ENCODE results near the gene PACSIN2.
A peak's percentile ranks its signal among the peaks of the same experiment; 100 is the strongest.
"Not testable (repeated sequence)": the region's sequence is repeated elsewhere in the genome, so short reads cannot be mapped to it uniquely, and the experiment has no call there.

The PACSIN2 gene

GRCh38 chr22:42964994-42965699 lies 49.8 kb downstream of the PACSIN2 start:
- DNase-seq (ENCODE audit: low read depth): no peak

- DNase-seq (ENCODE audit: low read depth): no peak
These were observed 51.7 kb downstream of the PACSIN2 start for GRCh38 chr22:42963231-42963595.

- DNase-seq (ENCODE audit: low read depth): peak; percentile 37
These were observed 52.4 kb downstream of the PACSIN2 start for GRCh38 chr22:42962295-42963230.

DNA sequence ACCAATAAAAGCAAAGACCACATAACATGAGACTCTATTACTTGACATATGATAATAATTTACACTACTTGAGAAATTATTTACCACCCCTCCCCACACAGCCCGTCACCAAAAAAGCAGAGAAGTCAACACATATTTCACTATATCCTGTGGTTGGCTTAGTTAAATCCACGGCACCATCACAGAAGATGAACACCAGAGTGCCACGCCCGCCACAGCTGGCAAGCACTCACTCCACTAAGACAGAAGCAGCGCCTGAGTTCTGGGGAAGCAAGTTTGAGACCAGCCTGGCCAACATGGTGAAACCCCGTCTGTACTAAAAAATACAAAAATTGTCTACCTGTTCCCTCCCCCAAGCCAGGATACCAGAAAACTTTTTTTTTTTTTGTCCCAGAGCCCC lies 53.1 kb downstream of the PACSIN2 start:
- DNase-seq (ENCODE audit: low read depth): no peak

GRCh38 chr22:42961400-42961690 lies 53.6 kb downstream of the PACSIN2 start:
- not testable (repeated sequence) for DNase-seq (ENCODE audit: low read depth)

DNA sequence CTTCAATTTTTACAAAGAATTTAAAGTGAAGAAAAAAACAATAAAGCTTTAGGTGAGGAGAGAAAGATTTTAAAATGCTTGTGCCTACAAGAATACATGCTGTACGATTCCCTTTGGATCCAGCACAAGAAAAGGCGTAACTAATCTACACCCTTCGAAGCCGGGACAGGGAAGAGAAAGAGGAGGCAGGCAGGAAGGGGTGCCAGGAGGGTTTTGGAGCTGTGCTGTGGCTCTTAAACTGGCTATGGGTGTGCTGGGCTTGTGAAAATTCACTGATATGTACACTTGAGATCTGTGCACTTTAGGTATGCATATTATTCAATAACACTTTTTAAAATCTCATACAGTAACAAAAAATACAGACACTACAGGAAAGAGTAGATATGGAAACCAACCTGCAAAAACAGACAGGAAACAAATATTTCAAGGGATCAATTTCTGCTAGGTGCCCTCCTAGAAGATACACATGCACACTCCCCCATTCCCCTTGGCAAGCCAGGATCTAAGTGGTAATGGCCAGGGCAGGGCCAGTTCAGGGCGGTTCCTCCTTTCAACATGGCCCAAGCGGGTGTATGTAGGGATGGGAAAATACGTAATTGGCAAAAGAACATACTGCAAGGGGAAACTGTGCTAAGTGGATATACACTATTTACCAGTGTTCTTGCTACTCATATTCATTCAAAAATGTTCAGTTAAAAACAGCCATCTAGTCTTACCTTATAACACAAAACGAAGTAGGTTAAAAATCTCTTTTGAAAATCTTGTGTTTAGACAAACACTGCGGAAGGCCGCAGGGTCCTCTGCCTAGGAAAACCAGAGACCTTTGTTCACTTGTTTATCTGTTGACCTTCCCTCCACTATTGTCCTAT lies 54.2 kb downstream of the PACSIN2 start:
- DNase-seq (ENCODE audit: low read depth): no peak

- peak; percentile 75 for DNase-seq (ENCODE audit: low read depth)
These were observed 55.1 kb downstream of the PACSIN2 start for GRCh38 chr22:42959576-42960509.

DNA sequence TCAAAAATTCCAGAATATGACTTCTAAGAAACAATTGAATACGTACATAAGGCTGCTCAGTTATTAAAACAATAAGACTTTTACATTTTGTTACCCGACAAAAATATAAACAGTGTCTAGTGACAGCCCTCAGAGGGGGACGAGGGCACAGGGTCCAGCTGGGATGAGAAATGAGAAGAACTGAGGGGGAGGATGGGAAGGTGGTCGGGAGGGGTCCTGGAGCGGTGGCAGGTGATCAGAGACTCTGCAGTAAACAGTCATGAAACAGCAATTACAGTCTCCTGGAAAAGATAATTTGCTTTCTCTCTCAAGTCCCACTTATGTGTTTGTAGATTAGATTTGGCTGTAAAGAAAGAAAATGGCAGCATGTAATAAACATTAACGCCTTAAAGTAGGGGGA lies 56.0 kb downstream of the PACSIN2 start:
- no peak for DNase-seq (ENCODE audit: low read depth)

DNA sequence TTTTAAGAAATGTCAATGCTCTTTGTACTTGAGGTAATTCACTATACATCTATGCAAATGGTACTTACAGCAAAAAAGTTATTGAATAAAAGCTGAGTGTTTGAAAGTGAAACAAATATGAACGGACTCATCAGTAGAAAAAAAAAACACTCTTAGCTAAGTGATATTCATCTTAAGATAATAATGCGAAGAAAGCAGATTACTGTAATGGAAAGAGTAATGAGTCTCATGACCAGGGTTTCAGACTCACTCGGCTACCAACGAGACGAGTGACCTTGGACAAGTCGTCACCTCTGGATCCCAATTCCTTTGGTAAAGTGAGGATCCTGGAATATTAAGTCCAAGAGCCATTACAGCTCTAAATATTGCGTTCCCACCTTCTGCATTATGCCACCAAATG lies 57.0 kb downstream of the PACSIN2 start:
- DNase-seq (ENCODE audit: low read depth): no peak

DNA sequence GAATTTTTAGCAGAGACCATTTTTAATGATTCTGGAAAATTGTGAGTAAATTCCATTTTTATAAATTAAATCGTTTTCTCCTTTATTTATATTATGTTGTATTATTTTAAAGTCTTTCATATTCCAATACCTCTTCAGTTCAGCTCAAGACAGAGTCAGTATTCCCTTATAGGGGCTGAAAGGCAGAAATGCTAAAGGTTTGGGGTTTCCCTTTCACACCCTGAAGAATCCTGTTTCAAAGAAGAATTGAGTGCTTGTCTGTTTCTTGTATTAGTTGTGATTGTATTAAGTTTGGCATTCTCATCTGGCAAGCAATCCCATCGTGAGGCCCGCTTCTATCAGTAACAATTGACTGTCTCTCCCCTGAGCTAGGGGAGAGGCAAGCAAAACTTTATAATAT lies 57.4 kb downstream of the PACSIN2 start:
- DNase-seq (ENCODE audit: low read depth): no peak

GRCh38 chr22:42955848-42956247 lies 59.1 kb downstream of the PACSIN2 start:
- no peak for DNase-seq (ENCODE audit: low read depth)

GRCh38 chr22:42955087-42955635 lies 59.8 kb downstream of the PACSIN2 start:
- DNase-seq (ENCODE audit: low read depth): no peak

DNA sequence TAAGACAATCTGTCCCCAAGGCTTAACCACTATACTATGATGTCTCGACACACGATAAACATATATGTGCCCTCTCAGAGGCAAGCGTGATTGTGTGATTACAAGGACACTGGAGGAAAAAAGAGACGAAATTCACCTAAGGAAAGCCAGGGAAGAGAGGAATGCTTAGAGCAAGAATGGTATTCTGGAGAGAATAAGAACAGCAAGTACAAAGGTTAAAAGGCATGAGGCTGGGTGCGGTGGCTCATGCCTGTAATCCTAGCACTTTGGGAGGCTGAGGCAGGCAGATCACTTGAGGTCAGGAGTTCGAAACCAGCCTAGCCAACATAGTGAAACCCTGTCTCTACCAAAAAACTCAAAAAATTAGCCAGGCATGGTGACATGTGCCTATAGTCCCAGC lies 61.2 kb downstream of the PACSIN2 start:
- not testable (repeated sequence) for DNase-seq (ENCODE audit: low read depth)

DNA sequence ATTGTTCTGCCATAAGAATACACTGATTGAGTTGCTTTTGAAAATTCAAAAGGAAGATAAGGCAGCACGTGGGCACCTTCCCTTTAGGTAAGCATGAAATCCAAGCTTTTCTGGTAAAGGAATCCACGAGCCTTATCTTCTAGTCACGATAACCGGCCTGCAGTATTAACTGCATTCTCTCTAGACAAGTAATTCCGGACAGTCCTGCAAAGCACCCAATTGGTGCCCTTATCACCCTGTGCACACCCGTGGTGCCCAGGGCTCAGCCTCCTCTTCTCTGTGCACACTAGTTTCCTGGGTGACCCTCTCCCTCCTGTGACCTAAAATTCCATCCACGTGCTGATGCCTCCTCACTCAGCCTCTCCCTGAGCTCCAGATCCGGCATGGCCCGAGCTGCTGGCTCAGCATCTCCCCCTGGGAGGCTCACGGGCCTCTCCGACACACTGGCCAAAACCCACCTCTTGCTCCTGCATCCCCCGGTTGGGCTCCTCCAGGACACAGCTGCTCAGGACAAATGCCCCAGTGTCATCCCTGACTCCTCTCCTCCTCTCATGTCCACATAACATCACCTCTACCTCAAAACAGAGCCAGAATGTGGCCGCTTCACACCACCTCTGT lies 63.7 kb downstream of the PACSIN2 start:
- DNase-seq (ENCODE audit: low read depth): no peak

DNA sequence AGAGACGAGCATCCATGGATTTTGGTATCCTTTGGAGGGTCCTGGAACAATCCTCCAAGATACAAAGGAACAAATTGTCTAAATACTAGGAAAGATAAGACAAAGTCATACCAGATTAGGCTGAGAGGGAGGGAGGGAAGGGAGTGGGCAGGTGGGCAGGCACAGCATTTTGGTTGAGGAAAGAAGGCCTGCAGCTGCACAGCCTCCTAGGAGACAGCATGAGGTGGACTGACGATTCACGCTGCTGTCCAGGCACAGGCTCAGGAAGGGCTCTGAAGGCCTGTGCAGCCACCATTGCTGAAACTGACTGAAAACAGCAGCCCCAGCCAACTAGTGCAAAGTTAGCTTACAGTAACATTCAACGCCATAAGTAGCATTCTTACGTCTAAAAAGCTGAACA lies 64.7 kb downstream of the PACSIN2 start:
- no peak for DNase-seq (ENCODE audit: low read depth)

GRCh38 chr22:42949159-42949558 lies 65.8 kb downstream of the PACSIN2 start:
- peak; percentile 67 for DNase-seq (ENCODE audit: low read depth)

GRCh38 chr22:42948294-42948693 lies 66.7 kb downstream of the PACSIN2 start:
- DNase-seq (ENCODE audit: low read depth): no peak

DNA sequence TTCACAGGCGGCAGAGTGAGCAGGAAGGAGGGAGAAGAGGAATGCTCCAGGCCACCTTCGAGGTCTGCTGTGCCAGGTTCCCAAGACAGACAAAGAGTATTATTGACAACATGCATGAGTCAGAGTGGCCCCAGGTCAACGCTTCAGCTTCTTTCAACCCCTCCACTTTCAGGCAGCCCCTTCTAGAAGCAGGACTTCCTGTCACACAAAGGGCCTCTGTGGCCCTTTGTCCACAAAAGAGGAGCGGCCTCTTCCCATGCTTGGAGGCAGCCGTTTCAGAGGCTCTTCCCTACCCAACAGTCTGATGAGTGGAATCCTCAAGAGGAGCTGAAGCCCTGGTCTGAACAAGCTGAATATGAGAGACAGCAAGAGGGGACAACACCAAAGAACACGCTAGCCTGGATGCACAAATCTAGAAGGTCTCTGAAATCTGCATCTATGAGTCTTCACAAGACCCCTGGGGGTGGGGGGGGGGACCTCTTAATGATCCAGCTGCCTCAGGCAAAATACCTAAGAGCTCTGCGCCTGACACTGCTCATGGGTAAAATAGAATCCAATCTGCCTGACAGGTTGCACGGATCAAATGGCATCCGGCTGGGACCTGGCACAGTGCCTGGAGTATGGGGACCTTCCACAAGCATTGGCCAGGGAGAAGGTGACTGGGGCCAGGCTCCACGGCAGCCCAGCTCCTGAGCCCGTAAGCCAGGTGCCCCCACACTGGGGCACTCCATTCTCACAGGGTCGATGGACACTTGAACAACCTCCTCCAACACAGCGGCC lies 67.5 kb downstream of the PACSIN2 start:
- no peak for DNase-seq (ENCODE audit: low read depth)

DNA sequence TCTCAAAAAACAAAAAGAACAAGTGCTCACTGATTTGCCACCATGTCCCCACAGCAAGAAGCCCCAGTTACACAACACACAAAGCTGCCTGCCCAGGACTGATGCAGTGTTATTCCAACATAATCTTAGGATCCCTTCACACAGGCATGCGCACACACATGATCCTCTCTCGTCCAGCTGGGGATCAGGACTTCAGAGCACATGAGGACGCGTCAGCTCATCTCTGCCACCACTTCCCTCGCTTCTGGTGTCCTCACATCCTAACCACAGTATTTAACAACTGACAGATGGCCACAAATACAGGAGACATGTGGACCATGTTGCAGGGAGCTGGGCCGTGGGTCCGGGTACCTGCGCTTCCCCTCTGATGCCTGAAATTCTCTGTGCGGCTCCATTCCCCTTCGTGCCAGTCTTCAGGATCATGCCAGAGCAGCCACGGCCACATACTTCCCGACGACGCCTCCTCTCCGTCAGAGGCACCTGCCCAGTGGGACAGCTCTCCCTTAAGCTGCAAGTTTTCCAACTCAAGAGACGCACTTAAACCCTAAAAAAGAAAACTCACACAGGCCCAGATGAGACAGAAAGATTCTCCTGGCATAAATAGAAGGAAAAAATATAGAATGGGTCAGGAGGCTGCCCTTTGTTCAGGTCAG lies 68.3 kb downstream of the PACSIN2 start:
- no peak for DNase-seq (ENCODE audit: low read depth)
